CD4-positive, alpha-beta memory T cell (primary cell): Measurements from ENCODE around the gene REEP6. TPM values are rescaled to one million over a fixed set of nuclear protein-coding genes. Genes with fewer than 3 reads are reported as not detected.

ENCODE experiments used
- CTCF ChIA-PET: fragments of 350-600 bp; sonication (Branson Sonifier 250); formaldehyde crosslinking; loops from one replicate; lab custom pipeline; 2021; ENCODE audit warnings: inconsistent platforms; ENCODE audit not compliant: partially characterized antibody; lab: Charles Lee
- POLR2A ChIA-PET: fragments of 350-600 bp; sonication (Branson Sonifier 250); formaldehyde crosslinking; loops from one replicate; lab custom pipeline; 2021; ENCODE audit not compliant: partially characterized antibody; lab: Charles Lee
- DNase-seq, 5 donors: peaks; one replicate each; pipeline versions ENCODE4 v3.0.0 to v3.0.0-alpha.2; 2020 to 2022; ENCODE audit warnings: mixed read lengths in 1 of 5
- H3K27ac ChIP-seq: one replicate; pipeline ENCODE4 v1.7.0; 2013; ENCODE audit warnings: low read depth, low read length
- H3K27me3 ChIP-seq: 2 replicates; pipeline ENCODE4 v1.7.0; 2013; ENCODE audit warnings: mild to moderate bottlenecking, low read length, moderate library complexity; ENCODE audit not compliant: insufficient read depth
- H3K36me3 ChIP-seq: 2 replicates; pipeline ENCODE4 v1.7.0; 2013; ENCODE audit warnings: mild to moderate bottlenecking, low read length, moderate library complexity; ENCODE audit not compliant: insufficient read depth
- H3K4me1 ChIP-seq: 2 replicates; pipeline ENCODE4 v1.7.0; 2013; ENCODE audit warnings: mild to moderate bottlenecking, low read length, moderate library complexity; ENCODE audit not compliant: insufficient read depth
- H3K4me3 ChIP-seq, 2 donors: one replicate each; pipeline ENCODE4 v1.7.0; 2013; ENCODE audit warnings: low read length in 2 of 2, mild to moderate bottlenecking in 1 of 2
- H3K9me3 ChIP-seq, 2 donors: one replicate each; pipeline ENCODE4 v1.7.0; 2013; ENCODE audit warnings: low read length in 2 of 2, control low read depth in 1 of 2; ENCODE audit not compliant: control insufficient read depth in 1 of 2
- H3K27ac Mint-ChIP-seq, 7 donors: one replicate each; pipeline ENCODE4 v1.8.0; 2020 to 2021; ENCODE audit warnings: mixed read lengths in 7 of 7, mild to moderate bottlenecking in 6 of 7, inconsistent platforms in 3 of 7, moderate library complexity in 3 of 7
- H3K27me3 Mint-ChIP-seq, 2 donors: one replicate each; pipeline ENCODE4 v1.8.0; 2020 to 2021; ENCODE audit warnings: mixed read lengths in 2 of 2
- H3K36me3 Mint-ChIP-seq, 2 donors: one replicate each; pipeline ENCODE4 v1.8.0; 2020 to 2021; ENCODE audit warnings: mixed read lengths in 2 of 2, inconsistent platforms in 1 of 2, mild to moderate bottlenecking in 1 of 2
- H3K4me1 Mint-ChIP-seq, 4 donors: one replicate each; pipeline ENCODE4 v1.8.0; 2020 to 2021; ENCODE audit warnings: mixed read lengths in 4 of 4, mild to moderate bottlenecking in 1 of 4
- H3K4me3 Mint-ChIP-seq, 8 donors: one replicate each; pipeline ENCODE4 v1.8.0; 2020 to 2021; ENCODE audit warnings: mixed read lengths in 8 of 8, mild to moderate bottlenecking in 7 of 8, moderate library complexity in 6 of 8, inconsistent platforms in 3 of 8
- H3K9me3 Mint-ChIP-seq, 8 donors: one replicate each; pipeline ENCODE4 v1.8.0; 2020 to 2021; ENCODE audit warnings: mixed read lengths in 8 of 8, mild to moderate bottlenecking in 5 of 8, inconsistent platforms in 3 of 8, moderate library complexity in 1 of 8
- intact Hi-C: fragments of 100-400 bp; cut with micrococcal nuclease; formaldehyde crosslinking; loops from one replicate; pipeline ENCODE4 v1.15.1; 2023
- polyA plus RNA-seq, 2 donors: library from polyadenylated mRNA; unstranded; fragments of 300-500 nt; fragmentation: Illumina TruSeq; gene quantifications; one replicate each; pipeline ENCODE4 v1.2.3, GENCODE V29; 2021
- total RNA-seq, 2 experiments: library from RNA; stranded (reverse); gene quantifications; one replicate each; pipeline ENCODE4 v1.2.3, GENCODE V29; 2021

REEP6 gene
- total and polyA plus RNA-seq, 4 experiments from 2014 or later = 1.00 to 3.3 (median 2.9) TPM

DNA sequence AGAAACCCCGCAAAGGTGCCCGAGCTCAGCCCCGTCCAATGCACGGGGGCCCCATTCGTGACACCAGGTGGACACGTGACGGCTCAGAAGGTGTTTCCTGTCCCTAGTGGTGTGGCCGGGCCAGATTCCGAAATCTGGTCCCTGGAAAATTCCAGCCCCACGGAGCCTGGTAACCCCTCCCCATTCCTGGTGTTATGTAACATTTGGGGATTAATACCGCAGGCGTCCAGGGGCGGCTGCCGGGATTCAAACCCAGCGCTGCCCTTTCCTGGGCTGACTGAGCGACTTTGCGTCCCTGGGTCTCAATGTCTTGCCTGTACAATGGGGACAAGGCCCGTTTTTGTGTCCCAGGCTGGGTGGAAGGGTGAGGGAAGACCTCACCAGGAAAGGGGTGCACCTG is 31.9 kb downstream of the REEP6 start:
- ChIA-PET POLR2A (no interaction called here), CTCF (no interaction called here)
- intact Hi-C loops = no loop called here
- Mint-ChIP-seq H3K4me1 (peaks cover 0 to 9% (median 6%) of the 10 kb centered on the region in 4 donors), H3K36me3 (no peaks in the 10 kb centered on the region), H3K27me3 (peaks cover 20 to 24% of the 10 kb centered on the region in 2 donors), H3K9me3 (peaks cover 0 to 3% (median 0%) of the 10 kb centered on the region in 8 donors), H3K27ac (no peak overlapping the region), H3K4me3 (no peak overlapping the region)
- DNase-seq = no peak
- H3K27ac ChIP-seq = no peak overlapping the region
- no peaks in the 10 kb centered on the region for H3K36me3 ChIP-seq
- H3K4me1 ChIP-seq = no peaks in the 10 kb centered on the region
- peaks cover 10% of the 10 kb centered on the region for H3K27me3 ChIP-seq
- no peak overlapping the region for H3K4me3 ChIP-seq
- H3K9me3 ChIP-seq = no peaks in the 10 kb centered on the region

GRCh38 chr19:1523412-1524286 is 32.7 kb downstream of the REEP6 start, which contains the start of gene PLK5:
TSS of gene PLK5 (plus strand) at chr19:1524077. CDS start at chr19:1526997, 2,920 bp downstream.
- no peak for DNase-seq
- ChIA-PET POLR2A (no interaction called here), CTCF (no interaction called here)
- Mint-ChIP-seq H3K36me3 (no peaks in the 10 kb centered on the region), H3K27me3 (peaks cover 20 to 21% of the 10 kb centered on the region in 2 donors), H3K4me3 (peak within 1 kb of the TSS in 5 of 8 donors; percentile 31 to 80 (median 45)), H3K9me3 (peaks cover 0 to 3% (median 0%) of the 10 kb centered on the region in 8 donors), H3K4me1 (peaks cover 0 to 9% (median 6%) of the 10 kb centered on the region in 4 donors), H3K27ac (no peak within 1 kb of the TSS)
- Histone ChIP-seq H3K9me3 (no peaks in the 10 kb centered on the region), H3K27ac (no peak within 1 kb of the TSS), H3K4me1 (no peaks in the 10 kb centered on the region), H3K27me3 (peaks cover 10% of the 10 kb centered on the region), H3K36me3 (no peaks in the 10 kb centered on the region), H3K4me3 (no peak within 1 kb of the TSS)
- intact Hi-C loops = no loop called here

- H3K4me1 Mint-ChIP-seq = peaks cover 0 to 9% (median 6%) of the 10 kb centered on the region in 4 donors
- Histone ChIP-seq H3K4me3 (no peak overlapping the region), H3K4me1 (no peaks in the 10 kb centered on the region), H3K27ac (no peak overlapping the region), H3K9me3 (no peaks in the 10 kb centered on the region), H3K27me3 (peaks cover 10% of the 10 kb centered on the region), H3K36me3 (no peaks in the 10 kb centered on the region)
- intact Hi-C loops = no loop called here
- H3K4me3 Mint-ChIP-seq = peak overlapping the region in 5 of 8 donors; percentile 31 to 80 (median 45)
- ChIA-PET POLR2A (no interaction called here), CTCF (no interaction called here)
- no peak overlapping the region for H3K27ac Mint-ChIP-seq
- H3K27me3 Mint-ChIP-seq = peaks cover 20 to 21% of the 10 kb centered on the region in 2 donors
- DNase-seq = no peak
- H3K36me3 Mint-ChIP-seq = no peaks in the 10 kb centered on the region
- H3K9me3 Mint-ChIP-seq = peaks cover 0 to 3% (median 0%) of the 10 kb centered on the region in 8 donors
Measured at GRCh38 chr19:1524287-1524971, 33.4 kb downstream of the REEP6 start.

GRCh38 chr19:1524972-1525325 is 34.0 kb downstream of the REEP6 start:
- Histone ChIP-seq H3K9me3 (no peaks in the 10 kb centered on the region), H3K27me3 (peaks cover 10% of the 10 kb centered on the region), H3K4me3 (no peak overlapping the region), H3K4me1 (no peaks in the 10 kb centered on the region), H3K27ac (no peak overlapping the region), H3K36me3 (no peaks in the 10 kb centered on the region)
- Mint-ChIP-seq H3K4me3 (peak overlapping the region in 2 of 8 donors; percentile 65 to 80), H3K36me3 (no peaks in the 10 kb centered on the region), H3K27ac (no peak overlapping the region), H3K27me3 (peaks cover 20 to 21% of the 10 kb centered on the region in 2 donors), H3K4me1 (peaks cover 0 to 9% (median 6%) of the 10 kb centered on the region in 4 donors), H3K9me3 (peaks cover 0 to 3% (median 0%) of the 10 kb centered on the region in 8 donors)
- DNase-seq = no peak
- ChIA-PET CTCF (no interaction called here), POLR2A (no interaction called here)
- intact Hi-C loops = no loop called here

DNA sequence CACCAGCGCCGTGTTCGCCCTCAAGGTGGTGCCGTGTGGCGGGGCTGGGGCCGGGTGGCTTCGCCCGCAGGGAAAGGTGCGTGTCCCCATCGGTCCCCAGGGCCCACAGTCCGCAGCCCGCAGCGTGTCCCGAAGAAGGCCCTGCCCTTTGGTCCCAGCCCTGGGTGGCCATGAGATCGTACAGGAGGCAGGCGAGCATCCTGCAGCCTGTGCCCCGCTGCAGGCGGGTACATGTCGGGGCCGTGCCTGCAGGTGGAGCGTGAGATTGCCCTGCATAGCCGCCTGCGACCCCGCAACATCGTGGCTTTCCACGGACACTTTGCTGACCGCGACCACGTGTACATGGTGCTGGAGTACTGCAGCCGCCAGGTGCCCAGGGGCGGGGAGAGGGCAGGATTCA is 34.4 kb downstream of the REEP6 start:
- Histone ChIP-seq H3K9me3 (no peaks in the 10 kb centered on the region), H3K36me3 (no peaks in the 10 kb centered on the region), H3K4me3 (no peak overlapping the region), H3K27me3 (peaks cover 10% of the 10 kb centered on the region), H3K4me1 (no peaks in the 10 kb centered on the region), H3K27ac (no peak overlapping the region)
- peaks cover 20 to 21% of the 10 kb centered on the region in 2 donors for H3K27me3 Mint-ChIP-seq
- intact Hi-C loops = no loop called here
- peaks cover 0 to 3% (median 0%) of the 10 kb centered on the region in 8 donors for H3K9me3 Mint-ChIP-seq
- DNase-seq = no peak
- H3K4me3 Mint-ChIP-seq = no peak overlapping the region
- POLR2A ChIA-PET = no interaction called here
- H3K27ac Mint-ChIP-seq = no peak overlapping the region
- CTCF ChIA-PET = no interaction called here
- H3K36me3 Mint-ChIP-seq = no peaks in the 10 kb centered on the region
- H3K4me1 Mint-ChIP-seq = peaks cover 0 to 9% (median 6%) of the 10 kb centered on the region in 4 donors

- Histone ChIP-seq H3K36me3 (no peaks in the 10 kb centered on the region), H3K27me3 (peaks cover 10% of the 10 kb centered on the region), H3K4me3 (no peak overlapping the region), H3K4me1 (no peaks in the 10 kb centered on the region), H3K9me3 (no peaks in the 10 kb centered on the region), H3K27ac (no peak overlapping the region)
- H3K27me3 Mint-ChIP-seq = peaks cover 20 to 21% of the 10 kb centered on the region in 2 donors
- intact Hi-C loops = no loop called here
- H3K36me3 Mint-ChIP-seq = no peaks in the 10 kb centered on the region
- peaks cover 0 to 9% (median 6%) of the 10 kb centered on the region in 4 donors for H3K4me1 Mint-ChIP-seq
- ChIA-PET CTCF (no interaction called here), POLR2A (no interaction called here)
- peak overlapping the region in 1 of 8 donors; percentile 41 for H3K4me3 Mint-ChIP-seq
- H3K9me3 Mint-ChIP-seq = peaks cover 0 to 3% (median 0%) of the 10 kb centered on the region in 8 donors
- H3K27ac Mint-ChIP-seq = no peak overlapping the region
- DNase-seq = no peak
Measured at GRCh38 chr19:1526066-1526778, 35.2 kb downstream of the REEP6 start.
